Endodermal cell (in vitro differentiated cells): ENCODE data around the gene LRP5. TPM values are rescaled to one million over a fixed set of nuclear protein-coding genes. Genes with fewer than 3 reads are reported as not detected.
A peak's percentile ranks its signal among the peaks of the same experiment; 100 is the strongest.

Experiments used
- DNase-seq: peaks from one replicate; pipeline ENCODE4 v3.0.0-alpha.2; 2017
- H3K27ac ChIP-seq: 2 replicates; pipeline ENCODE4 v1.5.1; 2013; ENCODE audit warnings: mild to moderate bottlenecking, low read depth, low read length, moderate library complexity
- H3K27me3 ChIP-seq: 2 replicates; pipeline ENCODE4 v1.6.1; 2013; ENCODE audit warnings: mild to moderate bottlenecking, low read length, moderate library complexity; ENCODE audit not compliant: insufficient read depth, control insufficient read depth, poor library complexity, severe bottlenecking
- H3K36me3 ChIP-seq: 2 replicates; pipeline ENCODE4 v1.7.0; 2013; ENCODE audit warnings: mild to moderate bottlenecking, low read length, moderate library complexity; ENCODE audit not compliant: control insufficient read depth, insufficient read depth
- H3K4me1 ChIP-seq: one replicate; pipeline ENCODE4 v1.7.0; 2013; ENCODE audit warnings: low read length; ENCODE audit not compliant: control insufficient read depth, insufficient read depth
- H3K4me3 ChIP-seq: 2 replicates; pipeline ENCODE4 v1.5.1; 2013; ENCODE audit warnings: mild to moderate bottlenecking, low read length, moderate library complexity
- H3K9ac ChIP-seq: 2 replicates; pipeline ENCODE4 v1.6.1; 2013; ENCODE audit warnings: mild to moderate bottlenecking, low read length, moderate library complexity; ENCODE audit not compliant: poor library complexity, severe bottlenecking; ENCODE audit errors: extremely low read depth
- H3K9me3 ChIP-seq: 2 replicates; pipeline ENCODE4 v1.6.1; 2013; ENCODE audit warnings: mild to moderate bottlenecking, low read length, moderate library complexity; ENCODE audit not compliant: control insufficient read depth
- H3K27ac Mint-ChIP-seq: 2 replicates; pipeline ENCODE4 v1.8.0; 2020; ENCODE audit warnings: mixed read lengths
- H3K27me3 Mint-ChIP-seq: 2 replicates; pipeline ENCODE4 v1.8.0; 2021; ENCODE audit warnings: mild to moderate bottlenecking, mixed read lengths; ENCODE audit not compliant: insufficient read depth
- H3K36me3 Mint-ChIP-seq: 2 replicates; pipeline ENCODE4 v1.8.0; 2020; ENCODE audit warnings: low read depth, mixed read lengths
- H3K4me1 Mint-ChIP-seq: 2 replicates; pipeline ENCODE4 v1.8.0; 2020; ENCODE audit warnings: mixed read lengths
- H3K4me3 Mint-ChIP-seq: 2 replicates; pipeline ENCODE4 v1.8.0; 2020; ENCODE audit warnings: mild to moderate bottlenecking, moderate library complexity, mixed read lengths
- H3K9me3 Mint-ChIP-seq: 2 replicates; pipeline ENCODE4 v1.8.0; 2020; ENCODE audit warnings: mild to moderate bottlenecking, mixed read lengths
- CTCF ChIP-seq: fragments of 200-600 bp; sonication (generic); conservative IDR thresholded peaks from 2 replicates; pipeline ENCODE4 v1.5.0; 2021; ENCODE audit warnings: antibody characterized with exemption, mild to moderate bottlenecking
- WGBS, 2 experiments: methylation state at CpG; one replicate each; pipeline versions ENCODE4 v1.1.5 to v1.1.7; 2013; ENCODE audit warnings: missing lambda C conversion rate in 2 of 2, mixed read lengths in 1 of 2; ENCODE audit not compliant: insufficient coverage in 1 of 2, insufficient read length in 1 of 2; 5-methylcytosine and 5-hydroxymethylcytosine counted together
- total RNA-seq, 2 donors: library from RNA; stranded (reverse); fragmentation: NEBNext Ultra II Directional in 1 of 2; extraction: Animal tissue kit (Norgen Biotek cat#: 25700) in 1 of 2; gene quantifications; 2 replicates in 1 of 2; 3 replicates in 1 of 2; pipeline ENCODE4 v1.2.1, GENCODE V29; 2021

LRP5 gene
- total RNA-seq, 2 donors from 2014 or later: 58.2 to 64.1 TPM

- H3K27ac ChIP-seq: no peak overlapping the region
- WGBS, 2 experiments: 88 to 93% methylated on average over 8 to 15 of the region's 16 CpGs
- no peaks in the 10 kb centered on the region for H3K9me3 Mint-ChIP-seq
Measured at GRCh38 chr11:68340003-68340767, 27.8 kb downstream of the LRP5 start.

GRCh38 chr11:68340784-68341556 is 28.6 kb downstream of the LRP5 start:
- no peaks in the 10 kb centered on the region for H3K36me3 ChIP-seq
- H3K4me1 ChIP-seq: no peaks in the 10 kb centered on the region
- no peak overlapping the region for H3K9ac ChIP-seq
- no peak overlapping the region for H3K4me3 Mint-ChIP-seq
- peaks cover 17% of the 10 kb centered on the region for H3K4me1 Mint-ChIP-seq
- H3K27me3 ChIP-seq: no peaks in the 10 kb centered on the region
- peaks cover 7% of the 10 kb centered on the region for H3K9me3 ChIP-seq
- H3K27ac ChIP-seq: no peak overlapping the region
- no peaks in the 10 kb centered on the region for H3K27me3 Mint-ChIP-seq
- H3K36me3 Mint-ChIP-seq: peaks cover 10% of the 10 kb centered on the region
- no peak for DNase-seq
- peaks cover 5% of the 10 kb centered on the region for H3K9me3 Mint-ChIP-seq
- no peak overlapping the region for H3K27ac Mint-ChIP-seq
- no peak overlapping the region for H3K4me3 ChIP-seq
- TF ChIP-seq CTCF: no peak
- 83 to 87% methylated on average over 8 to 15 of the region's 15 CpGs for WGBS, 2 experiments

More at GRCh38 chr11:68340003-68340767, 27.8 kb downstream of the LRP5 start:
- Mint-ChIP-seq H3K27ac (no peak overlapping the region), H3K27me3 (no peaks in the 10 kb centered on the region), H3K36me3 (peaks cover 4% of the 10 kb centered on the region), H3K4me3 (no peak overlapping the region), H3K4me1 (peaks cover 17% of the 10 kb centered on the region)
- H3K9ac ChIP-seq: no peak overlapping the region
- no peaks in the 10 kb centered on the region for H3K4me1 ChIP-seq
- H3K9me3 ChIP-seq: peaks cover under 1% of the 10 kb centered on the region
- H3K36me3 ChIP-seq: no peaks in the 10 kb centered on the region
- no peak for DNase-seq
- no peaks in the 10 kb centered on the region for H3K27me3 ChIP-seq
- no peak overlapping the region for H3K4me3 ChIP-seq
- TF ChIP-seq CTCF: no peak

- H3K27ac Mint-ChIP-seq: peak overlapping the region; percentile 59
- peak; percentile 30 for TF ChIP-seq CTCF
- 88 to 97% methylated on average over 12 to 21 of the region's 21 CpGs for WGBS, 2 experiments
- H3K9me3 ChIP-seq: peaks cover 7% of the 10 kb centered on the region
- no peaks in the 10 kb centered on the region for H3K4me1 ChIP-seq
- H3K36me3 Mint-ChIP-seq: peaks cover 11% of the 10 kb centered on the region
- H3K27me3 ChIP-seq: no peaks in the 10 kb centered on the region
- no peak overlapping the region for H3K9ac ChIP-seq
- no peaks in the 10 kb centered on the region for H3K36me3 ChIP-seq
- DNase-seq: no peak
- no peaks in the 10 kb centered on the region for H3K27me3 Mint-ChIP-seq
- H3K27ac ChIP-seq: peak overlapping the region; percentile 57
- H3K4me1 Mint-ChIP-seq: peaks cover 17% of the 10 kb centered on the region
- H3K4me3 ChIP-seq: no peak overlapping the region
- peaks cover 5% of the 10 kb centered on the region for H3K9me3 Mint-ChIP-seq
- H3K4me3 Mint-ChIP-seq: no peak overlapping the region
Measured at GRCh38 chr11:68341557-68342458, 29.4 kb downstream of the LRP5 start.
